Measurements from ENCODE around the gene NOL12. TPM values are rescaled to one million over a fixed set of nuclear protein-coding genes. Genes with fewer than 3 reads are reported as not detected.
"Not testable (repeated sequence)": the region's sequence is repeated elsewhere in the genome, so short reads cannot be mapped to it uniquely, and the experiment has no call there.

The NOL12 gene
- total RNA-seq, 1 donor from 2014 or later = 23.9 TPM

GRCh38 chr22:37716708-37717107, 30.6 kb downstream of the NOL12 start:
- peak overlapping the region; percentile 25 for H3K27ac Mint-ChIP-seq
- H3K9me3 Mint-ChIP-seq = no peaks in the 10 kb centered on the region
- DNase-seq (ENCODE audit: extremely low spot score, unreplicated experiment) = no peak
- H3K4me3 Mint-ChIP-seq = no peak overlapping the region
- H3K4me1 Mint-ChIP-seq (ENCODE audit: unreplicated experiment) = no peaks in the 10 kb centered on the region
- H3K27me3 Mint-ChIP-seq = no peaks in the 10 kb centered on the region
- peaks cover 6% of the 10 kb centered on the region for H3K36me3 Mint-ChIP-seq
- no peak for TF ChIP-seq CTCF (conservative IDR thresholded peaks at IDR 0.05)

GRCh38 chr22:37717235-37717634, 31.1 kb downstream of the NOL12 start:
- not testable (repeated sequence) for H3K27me3 Mint-ChIP-seq; H3K4me1 Mint-ChIP-seq (ENCODE audit: unreplicated experiment); H3K4me3 Mint-ChIP-seq; DNase-seq (ENCODE audit: extremely low spot score, unreplicated experiment); H3K36me3 Mint-ChIP-seq; H3K9me3 Mint-ChIP-seq
- peak overlapping the region; percentile 25 for H3K27ac Mint-ChIP-seq

DNA sequence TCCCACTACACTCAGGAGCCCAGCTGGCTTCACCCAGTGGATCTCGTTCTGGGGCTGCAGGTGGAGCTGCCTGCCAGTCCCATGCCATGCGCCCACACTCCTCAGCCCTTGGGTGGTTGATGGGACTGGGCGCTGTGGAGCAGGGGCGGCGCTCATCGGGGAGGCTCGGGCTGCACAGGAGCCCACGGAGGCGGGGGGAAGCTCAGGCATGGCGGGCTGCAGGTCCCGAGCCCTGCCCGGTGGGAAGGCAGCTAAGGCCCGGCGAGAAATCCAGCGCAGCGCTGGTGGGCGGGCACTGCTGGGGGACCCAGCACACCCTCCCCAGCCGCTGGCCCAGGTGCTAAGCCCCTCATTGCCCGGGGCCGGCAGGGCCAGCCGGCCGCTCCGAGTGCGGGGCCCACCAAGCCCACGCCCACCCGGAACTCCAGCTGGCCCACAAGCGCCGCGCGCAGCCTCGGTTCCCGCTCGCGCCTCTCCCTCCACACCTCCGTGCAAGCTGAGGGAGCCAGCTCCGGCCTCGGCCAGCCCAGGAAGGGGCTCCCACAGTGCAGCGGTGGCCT, 31.7 kb downstream of the NOL12 start:
- not testable (repeated sequence) for H3K27me3 Mint-ChIP-seq; H3K4me1 Mint-ChIP-seq (ENCODE audit: unreplicated experiment); H3K27ac Mint-ChIP-seq; DNase-seq (ENCODE audit: extremely low spot score, unreplicated experiment); H3K9me3 Mint-ChIP-seq; H3K36me3 Mint-ChIP-seq; H3K4me3 Mint-ChIP-seq

- H3K27me3 Mint-ChIP-seq = no peaks in the 10 kb centered on the region
- H3K4me1 Mint-ChIP-seq (ENCODE audit: unreplicated experiment) = no peaks in the 10 kb centered on the region
- peaks cover 7% of the 10 kb centered on the region for H3K36me3 Mint-ChIP-seq
Measured at GRCh38 chr22:37725551-37726240, 39.6 kb downstream of the NOL12 start.

DNA sequence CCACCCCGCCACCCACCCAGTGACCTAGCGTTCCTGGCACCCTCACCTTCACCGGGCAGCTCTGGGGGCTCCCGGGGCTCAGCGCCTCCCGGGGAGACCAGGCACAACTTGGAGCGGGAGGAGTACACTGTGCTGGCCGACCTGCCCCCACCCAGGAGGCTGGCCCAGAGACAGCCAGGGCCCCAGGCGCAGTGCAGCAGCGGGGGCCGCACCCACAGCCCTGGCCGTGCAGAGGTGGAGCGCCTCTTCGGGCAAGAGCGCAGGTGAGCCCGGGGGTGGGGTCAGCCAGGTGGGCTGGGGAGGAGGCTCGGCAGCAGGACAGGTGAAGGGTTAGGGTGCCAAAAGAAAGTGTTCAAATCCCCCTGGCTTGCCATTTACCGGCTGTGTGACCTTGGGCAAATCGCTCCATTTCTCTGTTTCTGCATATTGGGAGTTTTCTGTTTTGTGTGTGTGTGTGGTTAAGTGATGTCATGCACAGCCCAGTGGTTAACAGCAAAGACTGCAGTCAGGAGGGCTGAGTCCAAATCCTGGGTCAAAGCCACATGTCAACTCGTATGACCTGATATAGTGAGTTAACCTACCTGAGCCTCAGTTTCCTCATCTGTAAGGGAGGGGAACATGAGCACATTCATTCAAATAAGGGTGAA, 40.2 kb downstream of the NOL12 start:
- Mint-ChIP-seq H3K4me1 (ENCODE audit: unreplicated experiment) (no peaks in the 10 kb centered on the region), H3K27ac (no peak overlapping the region), H3K36me3 (peaks cover 7% of the 10 kb centered on the region), H3K27me3 (no peaks in the 10 kb centered on the region), H3K9me3 (no peaks in the 10 kb centered on the region), H3K4me3 (no peak overlapping the region)
- no peak for DNase-seq (ENCODE audit: extremely low spot score, unreplicated experiment)
- peak; percentile 20 for TF ChIP-seq CTCF (conservative IDR thresholded peaks at IDR 0.05)

More at GRCh38 chr22:37725551-37726240, 39.6 kb downstream of the NOL12 start:
- Mint-ChIP-seq H3K9me3 (no peaks in the 10 kb centered on the region), H3K27ac (no peak overlapping the region), H3K4me3 (no peak overlapping the region)
- DNase-seq (ENCODE audit: extremely low spot score, unreplicated experiment) = no peak
- TF ChIP-seq CTCF (conservative IDR thresholded peaks at IDR 0.05) = no peak

GRCh38 chr22:37728620-37729019, 42.5 kb downstream of the NOL12 start:
- TF ChIP-seq CTCF (conservative IDR thresholded peaks at IDR 0.05) = no peak
- DNase-seq (ENCODE audit: extremely low spot score, unreplicated experiment) = no peak
- no peaks in the 10 kb centered on the region for H3K9me3 Mint-ChIP-seq
- peaks cover 7% of the 10 kb centered on the region for H3K36me3 Mint-ChIP-seq
- H3K27ac Mint-ChIP-seq = no peak overlapping the region
- no peaks in the 10 kb centered on the region for H3K27me3 Mint-ChIP-seq
- no peak overlapping the region for H3K4me3 Mint-ChIP-seq
- no peaks in the 10 kb centered on the region for H3K4me1 Mint-ChIP-seq (ENCODE audit: unreplicated experiment)

Measured in type B pancreatic cell (in vitro differentiated cells).